Fibroblast of gingiva (primary cell): ENCODE measurements around the gene CLDN8.

ENCODE experiments used
- DNase-seq: peaks from one replicate; pipeline ENCODE4 v3.0.0-alpha.2; 2011; ENCODE audit warnings: low read depth

Gene CLDN8

DNA sequence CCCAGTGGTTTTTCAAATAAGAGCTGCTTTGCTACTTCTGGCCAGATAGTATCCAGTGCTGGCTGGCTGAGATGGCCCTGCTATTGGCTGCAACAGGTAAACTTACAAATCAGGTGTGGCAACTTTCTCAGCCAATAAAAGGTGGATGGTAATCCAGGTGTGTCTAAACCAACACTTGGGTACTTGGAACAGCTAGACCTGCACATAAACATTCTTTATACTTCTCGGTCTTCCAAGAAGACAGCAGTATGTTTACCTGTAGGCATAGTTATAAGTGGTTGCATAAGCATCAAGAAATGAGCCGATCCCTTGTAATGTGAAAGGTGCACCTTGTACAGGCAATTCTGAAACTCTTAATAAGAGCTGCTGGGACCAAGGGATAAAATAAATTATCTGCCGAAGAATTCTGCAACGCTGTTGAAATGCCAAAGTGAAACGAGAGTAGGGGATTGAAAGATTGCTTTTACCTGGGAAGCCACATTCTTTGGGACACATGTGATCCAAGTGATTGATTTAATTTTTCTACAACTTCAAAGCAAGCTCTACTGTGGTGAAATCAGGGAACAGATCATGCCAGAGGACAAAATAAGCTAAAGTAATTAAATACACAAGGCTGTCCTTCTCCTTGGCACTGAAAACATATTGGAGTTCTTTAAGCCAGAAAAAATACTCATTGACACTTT, at the start of gene CLDN8:
TSS of gene CLDN8 (minus strand) at position 57 of the 683 bp plus-strand sequence. CDS start 172 bp downstream, outside the sequence.
- DNase-seq: no peak

DNA sequence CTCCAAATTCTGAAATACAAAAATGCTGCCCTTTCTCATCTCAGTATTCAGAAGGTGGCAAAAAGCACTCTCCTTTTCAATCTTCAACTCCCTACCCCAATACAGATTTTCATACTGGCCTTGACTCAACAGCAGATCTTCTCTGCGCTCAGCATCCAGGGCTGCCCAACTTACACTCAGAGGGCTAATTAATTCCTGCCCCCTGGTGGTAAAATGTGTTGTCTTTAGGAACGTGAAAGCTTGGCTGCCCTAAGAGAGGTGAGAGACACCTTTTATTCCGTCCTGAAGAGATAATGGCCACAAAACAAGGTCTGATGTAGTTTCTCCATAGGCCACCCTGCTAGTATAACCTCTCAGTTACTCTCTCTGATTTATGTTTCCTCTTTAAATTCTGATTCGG, 41.9 kb upstream of the CLDN8 start:
- peak; percentile 21 for DNase-seq

DNA sequence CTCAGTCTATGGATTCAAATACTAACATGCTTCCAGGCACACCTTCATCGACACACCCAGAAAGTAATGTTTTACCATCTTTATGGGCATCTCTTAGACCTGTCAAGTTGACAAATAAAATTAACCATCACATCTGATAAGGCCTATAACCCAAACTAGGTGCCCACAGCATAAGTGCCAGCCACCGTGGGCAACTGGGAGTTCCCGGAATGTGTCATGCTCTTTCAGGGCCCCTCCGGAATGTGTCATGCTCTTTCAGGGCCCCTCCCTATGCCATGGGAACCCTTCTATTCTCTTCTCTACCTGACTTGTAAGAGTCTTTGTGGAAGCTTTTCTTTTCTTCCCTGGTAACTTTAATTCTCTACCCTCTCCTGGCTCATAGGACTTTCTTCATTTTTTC, 40.2 kb upstream of the CLDN8 start:
- DNase-seq: no peak

DNA sequence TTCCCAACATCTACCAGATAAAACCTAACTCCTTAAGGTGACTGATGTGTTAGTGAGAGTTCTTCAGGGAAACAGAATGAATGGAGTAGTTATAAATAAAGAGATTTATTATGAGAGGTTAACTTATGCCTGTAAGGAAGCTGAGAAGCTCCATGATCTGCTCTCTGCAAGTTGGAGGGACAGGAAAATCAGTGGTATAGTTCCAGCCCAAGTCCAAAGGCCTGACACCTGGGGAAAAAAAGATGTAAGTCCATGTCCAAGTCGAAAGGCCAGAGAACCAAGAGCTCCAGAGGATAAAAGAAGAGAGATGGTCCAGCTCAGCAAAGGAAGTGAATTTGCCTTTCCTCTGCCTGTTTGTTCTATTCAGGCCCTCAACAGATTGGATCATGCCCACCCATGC, 39.8 kb upstream of the CLDN8 start:
- DNase-seq: no peak

DNA sequence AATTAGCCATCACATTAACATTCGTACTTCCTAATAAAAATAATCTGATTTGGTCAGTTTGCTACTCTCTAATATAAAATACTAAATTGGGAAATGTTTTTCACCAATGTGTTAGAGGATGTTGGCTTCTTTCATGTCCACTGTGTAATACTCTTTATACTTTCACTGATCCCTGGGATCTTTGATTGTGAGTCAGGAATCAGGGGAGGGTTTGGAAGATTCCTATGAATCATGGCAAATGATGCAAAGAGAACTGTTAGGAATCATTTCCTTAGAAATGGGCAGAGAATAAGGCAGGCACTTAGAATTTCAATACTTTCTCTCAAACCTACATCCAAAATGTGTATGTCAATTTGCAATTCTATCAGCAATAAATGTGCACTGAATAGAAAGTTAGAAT, 35.9 kb upstream of the CLDN8 start:
- no peak for DNase-seq

DNA sequence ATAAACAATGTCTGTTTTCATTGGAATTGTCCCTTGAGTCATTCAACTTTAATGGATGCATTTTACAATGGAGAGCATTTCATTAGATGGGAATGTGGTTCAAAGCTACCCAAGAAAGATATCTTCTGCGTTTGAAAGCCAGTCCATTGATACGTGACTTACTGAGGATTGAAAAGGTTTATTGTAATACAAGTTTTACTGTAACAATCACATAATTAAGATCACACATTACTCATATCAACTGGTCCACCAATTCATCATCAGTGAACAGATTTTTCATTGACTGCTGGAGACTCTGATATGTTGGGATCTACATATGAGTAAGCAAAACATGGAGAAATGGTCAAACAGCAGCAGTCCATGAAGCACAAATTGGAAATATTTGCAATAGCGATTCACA, 34.0 kb upstream of the CLDN8 start:
- no peak for DNase-seq

DNA sequence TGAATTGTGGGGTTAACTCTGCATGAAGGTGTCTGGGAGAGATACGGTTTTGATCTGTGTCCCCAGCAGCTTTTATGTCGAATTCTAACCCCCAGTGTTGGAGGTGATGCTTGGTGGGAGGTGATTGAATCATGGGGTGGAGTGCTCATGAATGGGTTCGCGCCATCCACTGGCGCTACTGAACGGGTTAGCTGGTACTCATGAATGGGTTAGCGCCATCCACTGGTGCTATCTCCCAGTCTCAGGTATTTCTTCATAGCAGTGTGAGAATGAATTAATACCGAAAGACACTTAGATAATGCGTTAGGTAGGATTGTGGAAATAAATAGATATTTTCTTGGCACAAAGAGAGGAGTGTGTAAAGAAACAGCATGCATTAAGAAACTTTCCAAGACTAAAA, 32.9 kb upstream of the CLDN8 start:
- DNase-seq: no peak

DNA sequence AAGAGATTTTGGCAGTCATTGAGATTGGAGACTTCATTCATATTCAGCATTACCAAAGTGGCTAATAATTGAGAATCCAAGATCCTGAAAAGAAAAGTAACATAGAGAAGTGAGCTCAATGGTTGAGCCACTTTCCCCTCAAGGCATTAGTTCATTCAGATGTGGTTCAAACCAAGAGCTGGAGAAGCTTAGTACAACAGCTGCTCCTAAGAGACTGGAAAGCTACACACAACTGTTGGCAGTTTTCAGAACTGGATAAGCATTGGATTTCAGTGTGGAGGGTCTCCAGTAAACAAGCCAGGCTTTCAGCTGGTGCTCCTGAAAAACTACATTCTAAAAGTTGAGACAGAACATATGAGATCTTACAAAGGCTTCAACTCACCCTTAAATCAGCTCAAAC, 29.2 kb upstream of the CLDN8 start:
- DNase-seq: no peak

DNA sequence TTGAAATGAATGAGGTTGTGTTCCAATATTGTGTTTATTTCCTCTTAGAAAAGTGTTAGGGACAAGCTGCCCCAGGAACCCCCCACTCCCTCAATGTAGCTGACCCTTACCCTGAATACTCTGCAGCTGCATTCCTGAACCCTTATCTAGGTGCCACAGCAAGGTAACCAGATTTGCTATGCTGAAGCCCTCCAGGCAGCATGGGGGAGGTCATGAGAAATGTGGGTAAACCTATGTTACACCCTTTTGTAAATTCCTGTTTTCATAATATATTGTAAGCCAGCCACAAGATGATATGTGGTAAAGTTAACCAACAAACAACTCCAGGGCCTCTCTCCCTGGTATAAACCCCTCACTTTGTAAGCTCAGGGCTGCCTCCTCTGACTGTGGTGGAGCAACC, 27.8 kb upstream of the CLDN8 start:
- DNase-seq: no peak

DNA sequence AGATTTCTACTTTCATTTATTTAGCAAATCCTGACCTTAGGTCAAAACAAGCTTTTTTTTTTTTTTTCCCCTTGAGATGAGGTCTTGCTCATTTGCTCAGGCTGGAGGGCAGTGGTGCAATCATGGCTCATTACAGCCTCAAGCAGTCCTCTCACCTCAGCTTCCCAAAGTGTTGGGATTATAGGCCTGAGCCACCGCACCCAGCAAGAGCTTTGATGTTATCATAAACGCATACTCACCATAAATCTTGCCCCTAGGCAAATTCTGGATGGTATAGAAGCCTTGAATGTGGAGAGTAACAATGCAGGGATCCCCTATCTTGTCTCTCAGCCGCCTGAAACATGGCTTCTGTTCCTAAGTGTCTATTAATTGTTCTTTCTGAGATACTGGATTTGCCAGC, 24.8 kb upstream of the CLDN8 start:
- DNase-seq: no peak

DNA sequence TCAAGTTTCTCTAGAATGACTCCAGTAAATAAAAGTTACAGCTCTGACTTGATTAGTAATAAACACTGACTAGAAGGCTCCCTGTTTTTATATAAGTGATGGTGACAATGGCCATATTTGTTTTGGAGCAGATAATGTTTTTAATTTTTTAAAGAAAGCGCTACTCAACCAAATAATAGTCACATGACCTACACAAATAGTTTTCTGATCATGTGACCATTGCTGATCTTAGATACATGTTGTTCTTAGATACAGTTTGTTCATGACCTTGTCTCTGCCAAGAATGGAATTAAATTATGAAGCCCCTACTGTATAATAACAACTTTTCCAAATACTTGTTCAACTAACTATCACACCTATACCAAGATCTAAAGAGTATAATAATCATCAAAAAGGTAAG, 22.3 kb upstream of the CLDN8 start:
- DNase-seq: no peak

DNA sequence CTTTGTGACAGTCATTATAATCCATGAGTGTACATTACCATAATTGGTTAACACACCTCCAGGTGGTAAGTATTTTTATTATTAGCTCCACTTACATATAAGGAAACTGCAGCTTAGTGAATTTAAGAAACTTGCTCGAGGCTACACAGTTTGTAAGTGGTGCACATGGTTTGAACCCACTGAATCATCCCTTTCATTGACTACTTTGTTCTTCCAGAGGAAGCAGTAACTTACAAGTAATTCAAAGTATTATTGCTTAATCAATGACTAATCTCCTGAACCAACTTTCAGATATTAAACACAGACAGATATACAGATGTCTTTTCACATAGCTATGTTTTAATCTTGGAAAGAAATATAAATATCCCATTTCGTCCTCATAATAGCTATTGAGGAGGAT, 18.7 kb upstream of the CLDN8 start:
- peak; percentile 49 for DNase-seq

DNA sequence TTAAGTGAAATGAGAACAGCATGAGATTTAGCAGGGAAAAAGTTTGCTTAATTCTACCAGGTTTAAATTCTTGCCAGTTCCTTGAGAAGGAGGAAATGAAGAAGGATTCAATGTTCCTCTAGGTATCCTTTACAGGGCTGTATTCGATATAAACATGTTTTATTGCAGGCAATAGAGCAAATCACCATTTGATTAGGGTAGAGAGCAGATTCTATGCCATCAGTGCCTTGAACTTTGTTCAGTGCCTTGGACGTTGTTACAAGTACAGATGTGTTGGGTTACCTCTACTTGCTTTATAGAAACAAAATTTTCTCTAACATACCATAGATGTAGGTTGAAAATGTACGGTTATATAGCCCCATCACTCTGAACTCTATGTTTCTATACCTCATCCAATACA, 18.2 kb upstream of the CLDN8 start:
- no peak for DNase-seq

DNA sequence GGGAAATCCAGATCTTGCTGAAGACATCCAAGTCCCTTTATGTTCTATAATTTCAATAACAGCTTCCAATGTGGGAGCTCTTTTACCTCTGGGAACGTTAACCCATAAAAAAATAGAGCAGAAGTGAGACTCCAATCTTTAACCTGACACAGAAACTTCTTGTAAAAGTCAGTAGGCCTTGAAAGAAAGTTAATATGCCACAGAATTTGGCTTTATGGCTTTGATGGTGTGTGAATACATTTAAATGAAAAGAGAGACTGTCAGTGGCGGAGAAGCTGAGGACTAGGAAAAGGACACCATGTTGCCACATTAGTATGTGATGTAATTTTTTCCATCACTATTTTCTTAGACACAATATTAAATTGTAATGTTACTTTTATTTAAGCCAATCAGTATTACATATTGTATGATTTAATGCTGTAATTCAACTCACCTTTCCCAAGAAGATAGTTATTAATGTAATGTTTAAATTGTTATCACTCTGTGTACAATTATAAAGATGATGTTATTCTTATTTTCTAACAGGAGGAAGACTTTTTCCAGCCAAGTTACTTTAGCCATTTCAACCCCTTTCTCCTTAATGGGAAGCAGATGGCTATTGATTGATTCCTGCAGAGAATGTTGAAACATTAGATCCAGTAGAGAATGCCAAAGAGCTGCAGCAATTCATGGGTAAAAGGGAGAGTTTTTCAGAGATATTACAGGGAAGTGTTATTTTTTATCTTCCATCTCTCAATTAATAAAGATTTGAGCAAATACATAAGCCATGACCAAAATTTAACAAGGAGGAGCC, 17.5 kb upstream of the CLDN8 start:
- DNase-seq: peak; percentile 51

DNA sequence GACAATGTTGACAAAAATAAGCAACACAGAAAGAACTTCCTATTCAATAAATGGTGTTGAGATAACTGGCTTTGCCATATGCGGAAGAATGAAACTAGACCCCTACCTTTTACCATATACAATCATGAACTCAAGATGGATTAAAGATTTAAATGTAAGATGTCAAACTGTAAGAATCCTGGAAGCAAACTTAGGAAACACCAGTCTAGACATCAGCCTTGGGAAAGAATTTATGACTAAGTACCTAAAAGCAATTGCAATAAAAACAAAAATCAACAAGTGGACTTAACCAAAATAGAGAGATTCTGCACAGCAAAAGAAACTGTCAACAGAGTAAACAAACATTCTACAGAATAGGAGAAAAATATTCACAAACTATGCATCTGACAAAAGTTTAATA, 16.1 kb upstream of the CLDN8 start:
- no peak for DNase-seq

DNA sequence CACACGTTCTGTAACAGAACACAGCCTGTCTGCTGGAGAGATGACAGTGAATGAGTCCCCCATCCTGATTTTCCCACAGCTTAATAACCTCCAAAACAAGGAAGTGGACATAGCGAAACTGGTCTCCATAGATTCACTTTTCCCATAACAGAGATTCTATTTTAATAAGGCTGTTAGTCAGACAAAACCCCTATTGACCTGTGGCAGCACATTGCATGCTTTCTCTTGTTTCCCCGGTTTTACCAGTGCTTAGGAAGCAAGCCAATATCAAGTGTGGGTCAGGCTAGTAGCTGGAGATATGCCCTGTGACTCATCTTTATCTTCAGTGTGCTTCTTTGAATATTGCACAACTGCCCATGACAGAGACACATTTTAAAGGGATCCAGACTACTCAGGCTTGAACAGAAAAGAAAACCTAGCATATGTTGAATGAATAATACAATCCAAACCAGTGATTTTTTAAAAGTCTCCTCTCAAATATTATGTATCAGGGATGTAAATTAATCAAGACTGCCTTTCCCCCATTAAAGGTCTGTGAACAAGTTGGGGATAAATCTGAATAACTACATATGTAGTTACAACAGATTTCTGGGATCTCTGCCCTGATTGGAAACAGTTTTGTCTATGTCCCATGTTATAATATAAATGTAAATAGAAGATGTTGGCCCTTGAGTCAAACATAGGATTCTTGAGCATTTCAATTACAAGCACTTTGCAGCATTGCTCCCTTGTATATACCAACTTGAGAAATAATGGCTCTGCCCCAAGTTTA, 11.9 kb upstream of the CLDN8 start:
- DNase-seq: peak; percentile 96

DNA sequence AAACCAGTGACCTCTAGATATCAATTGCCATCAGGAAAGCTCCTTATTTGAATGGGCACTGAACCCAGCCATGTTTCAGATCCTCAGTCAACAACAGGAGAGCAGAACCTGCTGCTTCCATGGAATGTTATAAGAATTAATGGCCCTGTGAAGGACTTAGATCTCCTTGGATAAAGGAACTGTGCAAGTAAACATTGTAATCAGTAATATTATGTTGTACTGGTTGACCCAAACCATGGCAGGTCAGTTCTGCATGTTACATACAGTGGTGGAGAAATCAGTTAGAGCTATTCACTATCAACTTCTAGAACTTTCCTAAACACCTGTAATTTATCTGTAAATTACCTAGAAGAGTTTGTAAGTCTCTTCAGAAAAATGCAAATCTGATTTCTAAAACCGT, 11.2 kb upstream of the CLDN8 start:
- no peak for DNase-seq

DNA sequence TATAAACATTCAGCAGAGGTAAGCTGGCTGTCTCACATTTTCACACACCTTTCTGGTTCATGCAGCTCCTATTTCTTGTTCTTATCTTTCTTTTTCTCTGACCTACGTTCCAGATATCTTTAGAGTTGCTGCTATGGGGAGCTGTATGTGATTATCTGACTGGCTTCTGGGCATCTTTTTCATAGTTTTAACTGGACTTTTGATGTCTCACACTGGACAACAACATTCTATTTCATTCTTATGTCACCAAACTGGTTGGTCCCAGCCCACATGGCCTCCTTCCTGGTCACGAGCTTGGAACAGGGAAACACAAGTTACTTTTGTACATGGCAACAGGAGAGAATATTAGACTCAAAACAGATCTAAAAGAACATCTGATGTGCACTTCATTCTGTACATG, 7.7 kb upstream of the CLDN8 start:
- DNase-seq: no peak

DNA sequence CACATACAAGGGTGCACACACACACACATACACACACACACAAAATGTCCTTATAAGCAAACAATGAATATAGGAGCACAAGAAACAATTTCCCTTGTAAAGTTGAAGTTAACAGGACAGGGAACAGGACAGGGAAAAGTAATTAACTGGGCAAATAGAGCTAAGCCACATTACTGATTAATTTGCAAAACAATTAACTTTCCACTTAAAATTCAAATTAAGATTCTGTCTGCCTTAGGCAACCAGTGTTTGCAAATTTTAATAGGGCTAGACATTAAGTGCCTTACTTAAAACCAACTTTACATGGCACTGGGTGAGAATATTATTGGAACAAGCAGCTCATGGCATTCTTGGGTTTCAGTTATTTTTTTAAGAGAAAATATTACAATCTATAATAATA, 6.8 kb upstream of the CLDN8 start:
- no peak for DNase-seq

DNA sequence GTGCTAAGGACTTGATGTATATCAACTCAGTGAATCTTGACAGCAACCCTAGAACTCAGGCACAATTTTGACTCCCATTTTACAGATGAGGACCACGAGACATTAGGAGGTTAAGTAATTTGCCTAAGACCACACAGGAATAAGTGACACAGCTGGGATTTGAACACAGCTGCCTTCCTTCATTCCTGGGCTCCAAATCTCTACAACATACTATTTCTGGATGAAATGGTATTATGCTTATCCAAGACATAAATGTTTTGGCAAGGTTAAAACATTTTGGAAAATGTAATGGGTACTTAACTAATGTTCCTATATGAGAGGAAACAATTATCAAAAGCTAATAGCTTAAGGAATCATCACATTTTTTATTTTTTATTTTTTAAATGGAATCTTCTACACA, 4.8 kb downstream of the CLDN8 start:
- DNase-seq: no peak

DNA sequence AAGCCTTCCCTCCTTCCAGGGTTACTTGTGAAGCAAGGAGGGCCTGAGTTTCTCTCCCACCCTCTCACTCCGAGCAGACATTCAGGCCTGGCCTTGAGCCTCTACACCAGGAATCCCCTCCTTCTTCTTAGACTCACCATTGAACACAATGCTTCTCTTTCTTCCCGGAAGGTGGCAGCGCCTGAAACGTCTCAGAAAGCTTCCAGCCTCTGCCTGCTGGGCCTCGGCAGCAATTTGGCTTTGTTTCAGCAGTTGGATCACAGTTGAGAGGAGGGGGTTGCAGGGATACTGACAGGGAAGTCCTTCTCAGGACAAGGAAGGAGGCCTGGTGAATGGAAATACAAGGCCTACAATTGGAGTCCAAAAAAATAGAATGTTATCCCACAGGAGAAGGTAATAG, 6.3 kb downstream of the CLDN8 start:
- no peak for DNase-seq

DNA sequence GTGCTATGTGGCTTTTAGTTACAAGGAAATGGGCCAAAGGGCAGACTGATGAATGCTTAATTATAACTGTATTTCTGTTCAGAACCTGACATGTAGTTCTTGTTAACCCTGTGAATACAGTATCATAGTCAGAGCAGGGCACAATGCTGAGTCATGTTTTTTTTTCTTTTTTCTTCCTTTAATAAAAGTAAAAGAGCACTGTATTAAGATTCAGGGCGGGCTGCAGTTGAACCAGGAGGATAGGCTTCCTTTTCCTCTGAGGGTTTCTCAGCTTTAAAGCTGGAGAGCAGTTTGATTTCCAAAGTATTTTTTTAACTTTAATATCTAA, 8.7 kb downstream of the CLDN8 start:
- DNase-seq: no peak

DNA sequence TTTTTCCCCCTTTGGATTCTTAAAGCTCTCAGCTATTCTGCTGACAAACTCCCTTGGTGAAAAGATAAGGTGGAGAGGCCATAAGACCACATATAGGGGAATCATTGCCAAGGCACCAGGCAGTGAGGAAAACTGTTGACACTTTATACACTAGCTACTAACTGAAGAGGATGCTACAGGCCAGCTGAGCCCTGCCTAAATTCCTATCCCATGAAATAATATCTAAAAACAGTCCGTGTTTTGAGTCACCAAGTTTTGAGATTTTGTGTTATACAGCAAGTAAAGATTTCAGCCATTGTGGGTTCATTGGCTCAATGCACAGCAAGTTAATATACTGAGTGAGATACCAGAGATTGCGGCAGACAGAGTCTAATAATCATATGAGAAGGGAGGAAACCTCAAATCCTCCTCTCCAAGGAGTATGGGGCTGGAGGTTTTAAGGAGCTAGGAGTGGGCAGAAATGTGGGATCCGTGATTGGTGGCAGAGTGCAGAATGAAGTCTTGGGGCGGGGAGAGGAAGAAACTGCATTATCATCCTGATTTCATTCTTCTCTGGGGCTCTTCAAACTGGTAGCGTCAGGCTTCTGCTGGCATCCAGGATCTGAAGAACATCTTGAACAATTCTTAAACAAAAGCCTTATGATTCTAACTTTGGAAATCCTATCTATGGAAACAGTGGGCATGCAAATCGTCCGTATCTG, 9.2 kb downstream of the CLDN8 start:
- peak; percentile 71 for DNase-seq
